Adrenal gland (tissue), 5 donors: Measurements from ENCODE around the gene ZNF280C.

Experiments
- CTCF ChIP-seq, 6 experiments: fragments of 450-650 bp in 4 of 6; fragments of 200-600 bp in 2 of 6; sonication (generic) in 1 of 6; IDR thresholded peaks; 1 replicate in 5 of 6; 2 replicates in 1 of 6; pipeline versions ENCODE4 v1.5.1 to v1.8.0; 2016 to 2021; ENCODE audit warnings: antibody characterized with exemption in 6 of 6, mild to moderate bottlenecking in 2 of 6, moderate library complexity in 1 of 6
- POLR2A ChIP-seq, 2 donors: fragments of 450-650 bp; IDR thresholded peaks; one replicate each; pipeline ENCODE4 v1.6.1; 2017; ENCODE audit warnings: antibody characterized with exemption in 2 of 2, mild to moderate bottlenecking in 2 of 2, moderate library complexity in 1 of 2
- donor health status: DM: no; HTN: no; CAD: no.

GRCh38 chrX:130171446-130172126 is 97.1 kb downstream of the ZNF280C start, which contains the start of gene RAB33A:
- TF ChIP-seq POLR2A (IDR thresholded peaks at IDR 0.05): no peak
- no peak for TF ChIP-seq CTCF (IDR thresholded peaks at IDR 0.05)
